SK-N-SH (cell line): ENCODE measurements around the gene LRRC46. TPM values are rescaled to one million over a fixed set of nuclear protein-coding genes. Genes with fewer than 3 reads are reported as not detected.
A peak's percentile ranks its signal among the peaks of the same experiment; 100 is the strongest.

ENCODE experiments used
- CTCF ChIA-PET: fragments of 300-600, 350-600 bp; formaldehyde crosslinking; extraction: SDS; loops from one replicate; lab custom pipeline; 2021; lab: Yijun Ruan, JAX
- POLR2A ChIA-PET: fragments of 350-600 bp; sonication (Branson Sonifier 250); formaldehyde crosslinking; extraction: SDS; loops from one replicate; lab custom pipeline; 2020; ENCODE audit warnings: antibody characterized with exemption, inconsistent platforms; lab: Yijun Ruan, JAX
- DNase-seq: peaks from one replicate; pipeline ENCODE4 v3.0.0; 2012
- H2AFZ ChIP-seq: fragments of 200-600 bp; sonication (generic); 2 replicates; pipeline ENCODE4 v1.8.1; 2016; ENCODE audit warnings: antibody characterized with exemption, mild to moderate bottlenecking, low read depth
- H3F3A ChIP-seq: fragments of 200-600 bp; sonication (generic); replicated peaks from 2 replicates; pipeline ENCODE3; 2016; ENCODE audit warnings: antibody characterized with exemption, mild to moderate bottlenecking; ENCODE audit not compliant: insufficient read depth
- H3K27ac ChIP-seq, 2 experiments: fragments of 200-500 bp in 1 of 2; fragments of 200-600 bp in 1 of 2; sonication (Bioruptor generic) in 1 of 2; sonication (generic), shearing (Covaris generic) in 1 of 2; 2 replicates each; pipeline versions ENCODE4 v1.5.1 to v1.6.1; 2014 to 2016; ENCODE audit warnings: low read depth in 2 of 2, inconsistent platforms in 1 of 2, low read length in 1 of 2, mild to moderate bottlenecking in 1 of 2, mixed read lengths in 1 of 2
- H3K27me3 ChIP-seq: fragments of 200-600 bp; sonication (generic), shearing (Covaris generic); 2 replicates; pipeline ENCODE4 v1.6.1; 2016; ENCODE audit warnings: mixed run types; ENCODE audit not compliant: insufficient read depth
- H3K36me3 ChIP-seq, 2 experiments: fragments of 200-500 bp in 1 of 2; fragments of 200-600 bp in 1 of 2; sonication (Bioruptor generic) in 1 of 2; sonication (generic) in 1 of 2; replicated peaks in 1 of 2; 2 replicates each; pipeline versions ENCODE3 to v1.5.1; 2014 to 2016; ENCODE audit warnings: low read length in 1 of 2, mild to moderate bottlenecking in 1 of 2; ENCODE audit not compliant: insufficient read depth in 2 of 2, control insufficient read depth in 1 of 2
- H3K4me1 ChIP-seq, 2 experiments: fragments of 200-500 bp in 1 of 2; fragments of 200-600 bp in 1 of 2; sonication (Bioruptor generic) in 1 of 2; sonication (generic), shearing (Covaris generic) in 1 of 2; 2 replicates each; pipeline versions ENCODE4 v1.5.1 to v1.6.1; 2014 to 2016; ENCODE audit warnings: low read depth in 1 of 2, low read length in 1 of 2, mixed run types in 1 of 2; ENCODE audit not compliant: insufficient read depth in 2 of 2, control insufficient read depth in 1 of 2
- H3K4me2 ChIP-seq: fragments of 200-600 bp; sonication (generic), shearing (Covaris generic); 2 replicates; pipeline ENCODE4 v1.6.1; 2017; ENCODE audit warnings: mixed run types
- H3K4me3 ChIP-seq, 2 experiments: fragments of 200-500 bp in 1 of 2; fragments of 200-600 bp in 1 of 2; sonication (Bioruptor generic) in 1 of 2; sonication (generic), shearing (Covaris generic) in 1 of 2; 2 replicates each; pipeline versions ENCODE4 v1.5.1 to v1.8.1; 2014 to 2016; ENCODE audit warnings: low read depth in 2 of 2, inconsistent platforms in 1 of 2, low read length in 1 of 2, mild to moderate bottlenecking in 1 of 2, mixed read lengths in 1 of 2, moderate library complexity in 1 of 2
- H3K79me2 ChIP-seq: fragments of 200-600 bp; sonication (generic); 2 replicates; pipeline ENCODE4 v1.8.1; 2017; ENCODE audit warnings: mild to moderate bottlenecking; ENCODE audit not compliant: insufficient read depth
- H3K9ac ChIP-seq: fragments of 200-600 bp; sonication (generic); 2 replicates; pipeline ENCODE4 v1.6.1; 2017; ENCODE audit warnings: mixed run types
- H3K9me2 ChIP-seq: fragments of 200-600 bp; sonication (generic); 2 replicates; pipeline ENCODE4 v1.6.1; 2017; ENCODE audit warnings: mixed run types
- H3K9me3 ChIP-seq: fragments of 200-600 bp; sonication (generic); 2 replicates; pipeline ENCODE4 v1.6.1; 2017; ENCODE audit warnings: mixed run types, mild to moderate bottlenecking, moderate library complexity
- H4K20me1 ChIP-seq: fragments of 200-600 bp; sonication (generic); 2 replicates; pipeline ENCODE4 v1.6.1; 2017; ENCODE audit warnings: mild to moderate bottlenecking, mixed run types; ENCODE audit not compliant: insufficient read depth
- CHD2 ChIP-seq: fragments of 150-350 bp; IDR thresholded peaks from 2 replicates; pipeline ENCODE4 v1.6.1; 2018; ENCODE audit warnings: low read length; ENCODE audit not compliant: partially characterized antibody
- CTCF ChIP-seq: fragments of 200-600 bp; sonication (generic); IDR thresholded peaks from 2 replicates; pipeline ENCODE4 v1.6.1; 2017; ENCODE audit warnings: antibody characterized with exemption, mild to moderate bottlenecking, moderate library complexity
- ELF1 ChIP-seq: IDR thresholded peaks from 2 replicates; pipeline ENCODE4 v1.4.0; 2012
- EP300 ChIP-seq, 2 experiments: IDR thresholded peaks; 2 replicates each; pipeline versions ENCODE4 v1.4.0 to v1.6.1; 2012; ENCODE audit warnings: borderline replicate concordance in 1 of 2, low read depth in 1 of 2, low read length in 1 of 2
- FOSL2 ChIP-seq: IDR thresholded peaks from 2 replicates; pipeline ENCODE4 v1.4.0; 2012; ENCODE audit warnings: low read depth, mild to moderate bottlenecking, moderate library complexity, borderline replicate concordance
- FOXJ3 ChIP-seq: sonication (generic); formaldehyde crosslinking; IDR thresholded peaks from 2 replicates; pipeline ENCODE4 v1.5.1; 2020; ENCODE audit warnings: mild to moderate bottlenecking, missing genetic modification reagents
- GABPA ChIP-seq: IDR thresholded peaks from 2 replicates; pipeline ENCODE4 v1.4.0; 2012; ENCODE audit warnings: low read depth, mild to moderate bottlenecking
- GATA2 ChIP-seq: sonication (generic); formaldehyde crosslinking; IDR thresholded peaks from 2 replicates; pipeline ENCODE4 v1.5.0; 2020; ENCODE audit warnings: mild to moderate bottlenecking, missing genetic modification reagents
- JUND ChIP-seq: IDR thresholded peaks from 2 replicates; pipeline ENCODE4 v1.4.0; 2012
- MAX ChIP-seq: IDR thresholded peaks from 2 replicates; pipeline ENCODE4 v1.4.0; 2012; ENCODE audit warnings: low read depth
- MEF2A ChIP-seq: IDR thresholded peaks from 2 replicates; pipeline ENCODE4 v1.4.0; 2012; ENCODE audit warnings: low read depth, borderline replicate concordance
- MXI1 ChIP-seq: IDR thresholded peaks from 2 replicates; pipeline ENCODE4 v1.6.1; 2012; ENCODE audit warnings: mild to moderate bottlenecking, low read depth, low read length, improper control_type of control experiment
- NFIC ChIP-seq: IDR thresholded peaks from 2 replicates; pipeline ENCODE4 v1.4.0; 2012; ENCODE audit warnings: borderline replicate concordance
- NRF1 ChIP-seq: IDR thresholded peaks from 2 replicates; pipeline ENCODE4 v1.6.1; 2012; ENCODE audit warnings: low read depth, mild to moderate bottlenecking, low read length
- POLR2AphosphoS5 ChIP-seq: IDR thresholded peaks from 2 replicates; pipeline ENCODE4 v1.6.1; 2012; ENCODE audit warnings: low read depth, low read length
- RAD21 ChIP-seq: IDR thresholded peaks from 2 replicates; pipeline ENCODE4 v1.6.1; 2012; ENCODE audit warnings: mild to moderate bottlenecking, low read length
- RCOR1 ChIP-seq: fragments of 150-350 bp; IDR thresholded peaks from 2 replicates; pipeline ENCODE4 v1.6.1; 2017; ENCODE audit warnings: antibody characterized with exemption, low read length
- REST ChIP-seq: IDR thresholded peaks from 2 replicates; pipeline ENCODE4 v1.6.1; 2012; ENCODE audit warnings: mild to moderate bottlenecking, low read depth, low read length, moderate library complexity
- RXRA ChIP-seq: IDR thresholded peaks from 2 replicates; pipeline ENCODE4 v1.4.0; 2012; ENCODE audit warnings: low read depth, mild to moderate bottlenecking, borderline replicate concordance
- SMC3 ChIP-seq: IDR thresholded peaks from 2 replicates; pipeline ENCODE4 v1.6.1; 2012; ENCODE audit warnings: low read depth, low read length, improper control_type of control experiment
- TCF12 ChIP-seq: IDR thresholded peaks from 2 replicates; pipeline ENCODE4 v1.4.0; 2012
- USF1 ChIP-seq: IDR thresholded peaks from 2 replicates; pipeline ENCODE4 v1.4.0; 2012; ENCODE audit warnings: low read depth, borderline replicate concordance
- YY1 ChIP-seq: IDR thresholded peaks from 2 replicates; pipeline ENCODE4 v1.4.0; 2012; ENCODE audit warnings: low read depth, mild to moderate bottlenecking
- ZBTB33 ChIP-seq: IDR thresholded peaks from 2 replicates; pipeline ENCODE4 v1.4.0; 2012; ENCODE audit warnings: low read depth, borderline replicate concordance
- WGBS: methylation state at CpG from one replicate; pipeline ENCODE4 v1.1.6; 2017; ENCODE audit warnings: low lambda C conversion rate; 5-methylcytosine and 5-hydroxymethylcytosine counted together
- polyA plus RNA-seq, 3 experiments: library from polyadenylated mRNA; depleted of rRNA; stranded (reverse); fragments of >200 nt; gene quantifications; 2 replicates each; pipeline ENCODE4 v1.2.3, GENCODE V29; 2012

LRRC46 gene
- polyA plus RNA-seq (2012; rRNA removed), result 1.6 and 1.8 TPM in 2 replicates
- 0.86 and 0.89 TPM in 2 replicates for polyA plus RNA-seq (2012; cell fraction: cytosol; rRNA removed)
- 4.2 and 4.8 TPM in 2 replicates for polyA plus RNA-seq (2012; cell fraction: nucleus; rRNA removed)

- POLR2A ChIA-PET, result interaction anchor here (0.6 to 1.7 kb wide), 9 partner anchors 8 to 98 kb away, joined by 3 to 28 read pairs (median 3); partner anchors contain the start of genes OSBPL7, SCRN2, SP2 and TBX21
- Histone ChIP-seq H3K36me3 (peaks cover 26 to 27% of the 10 kb centered on the region in 2 experiments), H3K4me2 (peak within 1 kb of the TSS; percentile 97), H3K9ac (peak within 1 kb of the TSS; percentile 75), H3K27ac (peak within 1 kb of the TSS; percentile 76 to 88), H3K4me1 (peaks cover 9 to 15% of the 10 kb centered on the region in 2 experiments; a peak in 2 of 4 replicates), H2AFZ (peak within 1 kb of the TSS; percentile 89), H3F3A (peaks cover 14% of the 10 kb centered on the region), H4K20me1 (no peaks in the 10 kb centered on the region), H3K9me2 (no peaks in the 10 kb centered on the region), H3K27me3 (no peaks in the 10 kb centered on the region), H3K79me2 (peaks cover 33% of the 10 kb centered on the region), H3K4me3 (peak within 1 kb of the TSS; percentile 77 to 93), H3K9me3 (no peaks in the 10 kb centered on the region)
- CTCF ChIA-PET, result interaction anchor here (0.6 to 22.8 kb wide), 14 partner anchors 9 to 187 kb away, joined by 3 to 573 read pairs (median 6); partner anchors contain the start of genes CDK5RAP3, OSBPL7, SCRN2 and SP6
- peak; percentile 100 for DNase-seq
- WGBS, result under 1% methylated on average over 42 of the region's 42 CpGs
- peak; percentile 80; the same call in 1 of the 2 replicates for TF ChIP-seq ZBTB33
- TF ChIP-seq FOXJ3, result no peak; the same call in 1 of the 2 replicates
- no peak for TF ChIP-seq MEF2A
- TF ChIP-seq GATA2 (CRISPR knock-in tag), result no peak
- no peak; the same call in 1 of the 2 replicates for TF ChIP-seq RCOR1
- TF ChIP-seq CHD2, result peak; percentile 77
- peak; percentile 68 for TF ChIP-seq REST
- peak; percentile 82 for TF ChIP-seq MXI1
- peak; percentile 94 for TF ChIP-seq ELF1
- TF ChIP-seq RXRA, result no peak
- no peak for TF ChIP-seq SMC3
- peak; percentile 94 for TF ChIP-seq GABPA
- TF ChIP-seq POLR2AphosphoS5, result peak; percentile 99
- TF ChIP-seq CTCF, result peak; percentile 77
- TF ChIP-seq NFIC, result peak; percentile 68
- TF ChIP-seq YY1, result peak; percentile 96
- TF ChIP-seq EP300 (IDR thresholded peaks at IDR 0.05; ENCODE audit: borderline replicate concordance in 1 of 2, low read depth in 1 of 2, low read length in 1 of 2), result peak in 1 of 2 experiments; percentile 2; a peak in 1 of 4 replicates
- peak; percentile 79 for TF ChIP-seq MAX
- peak; percentile 28; the same call in 1 of the 2 replicates for TF ChIP-seq RAD21
- TF ChIP-seq USF1, result no peak; the same call in 1 of the 2 replicates
- peak; percentile 92 for TF ChIP-seq NRF1
- TF ChIP-seq FOSL2, result no peak
- no peak for TF ChIP-seq JUND
- TF ChIP-seq TCF12, result 0 out of 2 replicates have a peak, but pooled peaks have one; percentile 50
Observed at GRCh38 chr17:47831003-47831933, at the start of gene LRRC46, which contains the start of gene MRPL10. LRRC46 (plus strand) TSS chr17:47831670; CDS start chr17:47831990, 320 bp downstream. MRPL10 (minus strand) TSS chr17:47831541; CDS start chr17:47831511, 30 bp downstream.
